Bronchial epithelial cell (primary cell): ENCODE measurements around the gene TMEM116. TPM values are rescaled to one million over a fixed set of nuclear protein-coding genes. Genes with fewer than 3 reads are reported as not detected.

Experiments used
- DNase-seq: peaks from one replicate; pipeline ENCODE4 v3.0.0-alpha.2; 2010; ENCODE audit warnings: low read depth
- FAIRE-seq: peaks from 2 replicates; lab custom pipeline; 2011; peaks lifted over from hg19 to GRCh38; lab: Jason Lieb, UNC
- H3K27me3 ChIP-seq: 2 replicates; pipeline ENCODE4 v1.5.1; 2011; ENCODE audit warnings: low read length; ENCODE audit not compliant: control insufficient read depth, insufficient read depth
- H3K36me3 ChIP-seq: 2 replicates; pipeline ENCODE4 v1.5.1; 2011; ENCODE audit warnings: low read length; ENCODE audit not compliant: control insufficient read depth, insufficient read depth
- H3K4me3 ChIP-seq: 2 replicates; pipeline ENCODE4 v1.5.1; 2011; ENCODE audit warnings: mild to moderate bottlenecking, low read depth, low read length, control low read depth
- total RNA-seq: library from RNA; depleted of rRNA; stranded (reverse); fragments of >200 nt; gene quantifications from 2 replicates; pipeline ENCODE4 v1.2.1, GENCODE V29; 2014
- TF ChIP-seq, protein P1 (sequence below): IDR thresholded peaks from 2 replicates; pipeline ENCODE4 v1.5.1; 2011; ENCODE audit warnings: mild to moderate bottlenecking, moderate library complexity, low read length, control low read depth, inconsistent platforms; ENCODE audit not compliant: insufficient read depth, severe bottlenecking

TMEM116 gene
- total RNA-seq, 1 donor from 2014 or later = 10.0 TPM

GRCh38 chr12:112032292-112032691 lies 19.3 kb upstream of the TMEM116 start:
- TF ChIP-seq, protein P1, sequence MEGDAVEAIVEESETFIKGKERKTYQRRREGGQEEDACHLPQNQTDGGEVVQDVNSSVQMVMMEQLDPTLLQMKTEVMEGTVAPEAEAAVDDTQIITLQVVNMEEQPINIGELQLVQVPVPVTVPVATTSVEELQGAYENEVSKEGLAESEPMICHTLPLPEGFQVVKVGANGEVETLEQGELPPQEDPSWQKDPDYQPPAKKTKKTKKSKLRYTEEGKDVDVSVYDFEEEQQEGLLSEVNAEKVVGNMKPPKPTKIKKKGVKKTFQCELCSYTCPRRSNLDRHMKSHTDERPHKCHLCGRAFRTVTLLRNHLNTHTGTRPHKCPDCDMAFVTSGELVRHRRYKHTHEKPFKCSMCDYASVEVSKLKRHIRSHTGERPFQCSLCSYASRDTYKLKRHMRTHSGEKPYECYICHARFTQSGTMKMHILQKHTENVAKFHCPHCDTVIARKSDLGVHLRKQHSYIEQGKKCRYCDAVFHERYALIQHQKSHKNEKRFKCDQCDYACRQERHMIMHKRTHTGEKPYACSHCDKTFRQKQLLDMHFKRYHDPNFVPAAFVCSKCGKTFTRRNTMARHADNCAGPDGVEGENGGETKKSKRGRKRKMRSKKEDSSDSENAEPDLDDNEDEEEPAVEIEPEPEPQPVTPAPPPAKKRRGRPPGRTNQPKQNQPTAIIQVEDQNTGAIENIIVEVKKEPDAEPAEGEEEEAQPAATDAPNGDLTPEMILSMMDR = no peak
- FAIRE-seq (no peak), DNase-seq (no peak)
- Histone ChIP-seq H3K4me3 (no peak overlapping the region), H3K36me3 (peaks cover 14% of the 10 kb centered on the region), H3K27me3 (no peaks in the 10 kb centered on the region)

- Histone ChIP-seq H3K36me3 (peaks cover 10% of the 10 kb centered on the region), H3K27me3 (no peaks in the 10 kb centered on the region), H3K4me3 (no peak overlapping the region)
- DNase-seq (no peak), FAIRE-seq (no peak)
- TF ChIP-seq, protein P1 = no peak
Observed at GRCh38 chr12:112031472-112031871, 18.5 kb upstream of the TMEM116 start.

GRCh38 chr12:112029301-112029700 lies 16.3 kb upstream of the TMEM116 start:
- no peak for DNase-seq
- Histone ChIP-seq H3K4me3 (no peak overlapping the region), H3K36me3 (peaks cover 6% of the 10 kb centered on the region), H3K27me3 (no peaks in the 10 kb centered on the region)
- no peak for FAIRE-seq
- TF ChIP-seq, protein P1 = no peak

- DNase-seq = peak; percentile 23
- FAIRE-seq = no peak
- TF ChIP-seq, protein P1 = no peak
- no peak overlapping the region for H3K4me3 ChIP-seq
- H3K27me3 ChIP-seq = no peaks in the 10 kb centered on the region
- peaks cover 10% of the 10 kb centered on the region for H3K36me3 ChIP-seq
Observed at GRCh38 chr12:112025808-112026375, 12.9 kb upstream of the TMEM116 start.

GRCh38 chr12:112023759-112024396 lies 10.9 kb upstream of the TMEM116 start:
- FAIRE-seq (no peak), DNase-seq (no peak)
- Histone ChIP-seq H3K36me3 (peaks cover 11% of the 10 kb centered on the region), H3K27me3 (no peaks in the 10 kb centered on the region), H3K4me3 (no peak overlapping the region)
- TF ChIP-seq, protein P1 = no peak
